Body of pancreas (tissue), 4 donors: ENCODE results near the gene C17orf113. TPM values are rescaled to one million over a fixed set of nuclear protein-coding genes. Genes with fewer than 3 reads are reported as not detected.
"Not testable (repeated sequence)": the region's sequence is repeated elsewhere in the genome, so short reads cannot be mapped to it uniquely, and the experiment has no call there.

Experiments
- ATAC-seq: fragments of 150-250 bp; one replicate; pipeline ENCODE4 v1.9.1; 2016
- DNase-seq, 4 donors: peaks; one replicate each; pipeline ENCODE4 v3.0.0-alpha.2; 2019
- H3K27ac ChIP-seq, 4 donors: fragments of 200-600 bp; sonication (generic); 1 replicate in 3 of 4; 2 replicates in 1 of 4; pipeline versions ENCODE4 v1.5.1 to v1.6.1; 2016 to 2019; ENCODE audit warnings: mild to moderate bottlenecking in 1 of 4, mixed read lengths in 1 of 4, moderate library complexity in 1 of 4
- H3K27me3 ChIP-seq, 2 donors: fragments of 200-600 bp; sonication (generic); one replicate each; pipeline ENCODE4 v1.6.0; 2016; ENCODE audit warnings: mild to moderate bottlenecking in 1 of 2
- H3K36me3 ChIP-seq, 2 donors: fragments of 200-600 bp; sonication (generic); replicated peaks in 1 of 2; 2 replicates each; pipeline ENCODE4 v1.5.1; 2016; ENCODE audit warnings: low read depth in 2 of 2; ENCODE audit not compliant: insufficient read depth in 1 of 2
- H3K4me1 ChIP-seq: fragments of 200-600 bp; sonication (generic); one replicate; pipeline ENCODE4 v1.6.0; 2016
- H3K4me3 ChIP-seq, 2 donors: fragments of 200-600 bp; sonication (generic); 1 replicate in 1 of 2; 2 replicates in 1 of 2; pipeline ENCODE4 v1.5.1; 2016 to 2019
- H3K9me3 ChIP-seq, 3 donors: fragments of 200-600 bp; sonication (generic); 1 replicate in 2 of 3; 2 replicates in 1 of 3; pipeline ENCODE4 v1.5.1; 2016
- CTCF ChIP-seq, 7 experiments: fragments of 450-650 bp in 4 of 7; fragments of 200-600 bp in 3 of 7; sonication (generic) in 3 of 7; IDR thresholded peaks; one replicate each; pipeline ENCODE4 v1.5.1; 2016 to 2019; ENCODE audit warnings: antibody characterized with exemption in 7 of 7
- POLR2A ChIP-seq, 3 donors: fragments of 450-650 bp; IDR thresholded peaks; one replicate each; pipeline ENCODE4 v1.6.1; 2016; ENCODE audit warnings: antibody characterized with exemption in 3 of 3, mild to moderate bottlenecking in 2 of 3
- WGBS, 2 donors: methylation state at CpG; one replicate each; pipeline ENCODE4 v1.1.5; 2017; 5-methylcytosine and 5-hydroxymethylcytosine counted together
- intact Hi-C: fragments of 100-400 bp; cut with DNase I; formaldehyde crosslinking; loops from one replicate; pipeline ENCODE4 v1.15.1; 2023
- total RNA-seq, 2 donors: library from RNA; depleted of rRNA; stranded (reverse); fragments of >200 nt; gene quantifications; one replicate each; pipeline ENCODE4 v1.1.0, GENCODE V29; 2016

Gene C17orf113
- total RNA-seq, 2 donors from 2014 or later: 1.6 to 4.4 TPM

DNA sequence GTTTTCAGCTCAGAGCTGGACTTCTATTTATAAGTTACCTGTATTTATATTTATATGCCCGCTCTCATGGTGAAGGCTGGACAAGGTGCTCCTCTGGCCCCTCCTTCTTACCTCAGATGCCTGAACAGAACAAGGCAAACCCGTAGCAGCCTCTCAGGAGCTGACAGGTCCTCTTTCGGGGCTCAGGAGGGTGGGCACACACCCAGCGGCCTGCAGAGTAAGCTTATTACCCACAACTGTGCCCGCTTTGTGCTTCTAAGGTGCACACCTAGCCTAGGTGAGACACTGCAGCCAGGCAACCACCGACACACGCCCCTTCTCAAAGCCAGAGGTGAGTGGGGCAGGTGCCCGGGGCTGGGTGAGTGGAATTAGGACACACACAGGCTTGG is 25.2 kb downstream of the C17orf113 start:
- 51 to 53% methylated on average over 6 to 8 of the region's 8 CpGs for WGBS, 2 donors
- peak overlapping the region in 3 of 4 donors; percentile 24 to 69 (median 65) for H3K27ac ChIP-seq
- no peak for DNase-seq

GRCh38 chr17:42023524-42024349 is 26.7 kb downstream of the C17orf113 start:
- DNase-seq: peak in 1 of 4 donors; percentile 57
- Histone ChIP-seq H3K9me3 (no peaks in the 10 kb centered on the region), H3K27me3 (no peaks in the 10 kb centered on the region), H3K4me1 (peaks cover 30% of the 10 kb centered on the region), H3K27ac (peak overlapping the region in 2 of 4 donors; percentile 65 to 69), H3K36me3 (peaks cover 0 to 10% of the 10 kb centered on the region in 2 donors), H3K4me3 (no peak overlapping the region)
- TF ChIP-seq CTCF (IDR thresholded peaks at IDR 0.05) (no peak), POLR2A (IDR thresholded peaks at IDR 0.05) (no peak)
- ATAC-seq: no peak
- intact Hi-C loops: no loop called here
- 73 to 78% methylated on average over 13 to 15 of the region's 15 CpGs for WGBS, 2 donors

More for the DNA sequence above, 25.2 kb downstream of the C17orf113 start:
- Histone ChIP-seq H3K4me3 (no peak overlapping the region), H3K36me3 (peaks cover 0 to 10% of the 10 kb centered on the region in 2 donors), H3K27me3 (no peaks in the 10 kb centered on the region), H3K4me1 (peaks cover 26% of the 10 kb centered on the region), H3K9me3 (no peaks in the 10 kb centered on the region)
- intact Hi-C loops: loop anchor here (5.0 kb wide), 1 partner anchor 92 kb away; no protein-coding TSS in a partner anchor
- ATAC-seq: no peak
- TF ChIP-seq CTCF (IDR thresholded peaks at IDR 0.05) (no peak), POLR2A (IDR thresholded peaks at IDR 0.05) (no peak)

- H3K4me3 ChIP-seq, ATAC-seq: not testable (repeated sequence)
- peaks cover 45% of the 10 kb centered on the region for H3K4me1 ChIP-seq
Measured at GRCh38 chr17:42020845-42021244, 29.6 kb downstream of the C17orf113 start.

GRCh38 chr17:42019509-42020404 is 30.6 kb downstream of the C17orf113 start, which contains the start of gene NKIRAS2:
TSS of gene NKIRAS2 (plus strand) at chr17:42020090. CDS start at chr17:42021578, 1,488 bp downstream.
- peaks cover 0 to 10% of the 10 kb centered on the region in 2 donors for H3K36me3 ChIP-seq
- H3K4me1 ChIP-seq: peaks cover 50% of the 10 kb centered on the region
- peak; percentile 88 to 98 (median 95) for TF ChIP-seq CTCF (IDR thresholded peaks at IDR 0.05)
- TF ChIP-seq POLR2A (IDR thresholded peaks at IDR 0.05): peak; percentile 13 to 71 (median 62)
- H3K27ac ChIP-seq: peak within 1 kb of the TSS; percentile 6 to 79 (median 75)
- intact Hi-C loops: no loop called here
- peak; percentile 83 for ATAC-seq
- H3K9me3 ChIP-seq: no peaks in the 10 kb centered on the region
- peak; percentile 94 to 95 (median 95) for DNase-seq
- WGBS, 2 donors: 7 to 44% methylated on average over 7 to 39 of the region's 49 CpGs
- no peaks in the 10 kb centered on the region for H3K27me3 ChIP-seq
- H3K4me3 ChIP-seq: peak within 1 kb of the TSS; percentile 77 to 86

More at GRCh38 chr17:42020845-42021244, 29.6 kb downstream of the C17orf113 start:
- Histone ChIP-seq H3K27ac (peak overlapping the region in 1 of 4 donors; percentile 79), H3K36me3 (peaks cover 0 to 10% of the 10 kb centered on the region in 2 donors)
- 58 to 59% methylated on average over 8 of the region's 8 CpGs for WGBS, 2 donors
- H3K9me3 ChIP-seq, H3K27me3 ChIP-seq, intact Hi-C loops, DNase-seq: not testable (repeated sequence)

- Histone ChIP-seq H3K27ac (no peak overlapping the region), H3K9me3 (no peaks in the 10 kb centered on the region), H3K4me3 (no peak overlapping the region), H3K4me1 (peaks cover 49% of the 10 kb centered on the region), H3K36me3 (peaks cover 0 to 8% of the 10 kb centered on the region in 2 donors), H3K27me3 (no peaks in the 10 kb centered on the region)
- TF ChIP-seq POLR2A (IDR thresholded peaks at IDR 0.05) (no peak), CTCF (IDR thresholded peaks at IDR 0.05) (no peak)
- no peak for ATAC-seq
- no peak for DNase-seq
- WGBS, 2 donors: 86 to 88% methylated on average over 4 of the region's 4 CpGs
- intact Hi-C loops: no loop called here
Measured at GRCh38 chr17:42018988-42019387, 31.4 kb downstream of the C17orf113 start.
